Activated CD8-positive, alpha-beta memory T cell treated with anti-CD3 and anti-CD28 coated beads for 24 hours (primary cell): ENCODE measurements around the gene GRID1.

ENCODE experiments used
- DNase-seq: peaks from one replicate; pipeline ENCODE4 v3.0.0-alpha.2; 2020

GRID1 gene

DNA sequence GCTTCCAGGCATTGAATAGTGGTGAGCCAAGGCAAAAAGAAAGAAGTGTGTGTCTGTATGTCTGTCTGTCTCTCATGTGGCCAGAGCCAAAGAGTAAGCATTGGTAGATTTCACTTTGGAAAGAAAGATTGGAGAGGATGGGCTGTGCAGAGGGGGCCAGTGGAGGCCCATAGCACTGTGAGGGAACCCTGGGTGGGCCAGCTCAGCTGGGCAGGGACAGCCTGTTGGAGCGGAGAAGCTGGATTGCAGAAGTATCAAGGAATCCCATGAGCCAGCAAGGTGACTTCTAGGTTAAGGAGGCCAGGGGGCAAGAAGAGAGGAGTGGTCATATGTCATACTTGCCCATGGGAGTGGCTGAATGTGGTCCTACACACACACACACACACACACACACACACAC is 1.5 kb upstream of the GRID1 start:
- DNase-seq = no peak

DNA sequence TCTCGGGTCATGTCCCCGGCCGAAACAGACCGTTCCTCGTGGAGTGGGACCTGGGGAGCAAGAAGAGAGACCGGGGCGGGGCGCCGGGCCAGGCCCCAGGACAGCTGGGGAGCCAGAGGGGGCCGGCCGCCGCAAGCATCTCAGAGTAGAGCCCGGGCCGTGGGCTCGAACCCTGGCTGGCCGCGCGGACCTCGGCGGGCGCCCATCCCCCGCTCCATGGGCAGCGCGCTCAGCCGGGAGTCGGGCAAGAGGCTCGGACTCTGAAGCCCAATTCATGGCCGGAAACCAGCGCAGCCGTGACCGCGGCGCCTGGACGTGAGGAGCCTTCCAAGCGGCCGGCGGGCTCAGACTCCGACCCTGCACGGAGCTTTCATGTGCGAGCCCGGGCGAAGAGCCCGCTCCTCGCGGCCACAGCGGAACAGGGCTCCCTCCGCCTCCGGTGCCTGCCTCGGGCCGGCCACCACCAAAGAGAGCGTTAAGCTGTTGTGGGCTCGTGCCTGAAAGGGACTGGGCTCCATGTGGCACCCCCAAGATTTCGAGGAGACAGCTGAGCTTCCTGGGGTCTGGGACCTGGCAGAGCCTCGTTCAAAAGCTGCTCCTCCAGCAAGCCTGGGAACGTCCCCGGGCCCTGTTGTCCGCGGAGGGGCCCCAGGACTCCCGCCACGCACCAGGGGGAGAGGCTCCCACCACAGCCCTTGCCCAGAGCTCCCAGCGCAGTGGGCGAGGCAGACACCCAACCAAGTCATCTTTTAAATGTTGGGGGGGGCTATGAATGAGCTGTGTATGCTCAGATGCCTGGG is 757 bp upstream of the GRID1 start:
- peak; percentile 65 for DNase-seq

DNA sequence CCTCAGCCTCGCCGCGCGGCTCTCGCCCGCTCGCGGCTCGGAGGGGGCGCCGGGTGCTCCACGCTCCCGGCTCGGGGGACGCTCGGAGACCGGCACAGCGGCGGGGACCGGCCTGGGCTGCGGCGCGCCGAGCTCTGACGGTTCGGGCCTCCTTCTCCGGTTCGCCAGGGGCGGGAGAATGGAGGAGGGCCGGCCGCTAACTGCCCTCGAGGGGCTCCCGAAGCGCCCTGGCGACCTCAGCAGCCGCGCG is 232 bp upstream of the GRID1 start:
- peak; percentile 62 for DNase-seq

DNA sequence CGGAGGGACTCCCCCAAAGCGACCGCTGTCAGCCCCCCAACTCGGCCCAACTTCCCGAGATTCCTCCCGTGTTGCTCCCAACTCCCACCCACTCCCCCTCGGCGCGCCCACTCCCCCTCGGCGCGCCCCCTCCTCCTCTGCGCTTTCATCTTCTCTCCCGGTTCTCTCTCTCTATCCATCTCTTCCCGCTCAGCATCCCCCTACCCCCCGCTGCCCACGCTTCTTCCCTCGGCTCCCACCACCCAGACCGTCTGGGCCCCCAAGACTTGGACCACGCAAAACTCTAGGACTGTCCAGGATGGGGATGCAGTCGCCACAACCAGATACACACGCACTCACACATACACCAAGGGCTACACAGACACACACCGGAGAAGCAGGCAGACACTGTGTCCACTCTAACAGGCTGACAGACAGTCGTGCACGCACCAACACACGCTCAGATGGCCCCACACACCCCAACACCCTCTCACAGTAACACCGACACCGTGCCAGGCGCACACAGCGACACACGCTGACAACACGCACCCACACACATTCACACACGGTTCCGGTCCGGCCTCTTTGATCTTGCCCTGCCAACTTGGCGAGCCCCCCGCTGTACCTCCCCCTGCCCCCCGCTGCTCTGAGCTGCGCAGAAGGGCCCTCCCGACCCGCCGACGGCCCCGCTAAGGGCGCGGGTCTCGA is 1.1 kb downstream of the GRID1 start:
- peak; percentile 64 for DNase-seq

DNA sequence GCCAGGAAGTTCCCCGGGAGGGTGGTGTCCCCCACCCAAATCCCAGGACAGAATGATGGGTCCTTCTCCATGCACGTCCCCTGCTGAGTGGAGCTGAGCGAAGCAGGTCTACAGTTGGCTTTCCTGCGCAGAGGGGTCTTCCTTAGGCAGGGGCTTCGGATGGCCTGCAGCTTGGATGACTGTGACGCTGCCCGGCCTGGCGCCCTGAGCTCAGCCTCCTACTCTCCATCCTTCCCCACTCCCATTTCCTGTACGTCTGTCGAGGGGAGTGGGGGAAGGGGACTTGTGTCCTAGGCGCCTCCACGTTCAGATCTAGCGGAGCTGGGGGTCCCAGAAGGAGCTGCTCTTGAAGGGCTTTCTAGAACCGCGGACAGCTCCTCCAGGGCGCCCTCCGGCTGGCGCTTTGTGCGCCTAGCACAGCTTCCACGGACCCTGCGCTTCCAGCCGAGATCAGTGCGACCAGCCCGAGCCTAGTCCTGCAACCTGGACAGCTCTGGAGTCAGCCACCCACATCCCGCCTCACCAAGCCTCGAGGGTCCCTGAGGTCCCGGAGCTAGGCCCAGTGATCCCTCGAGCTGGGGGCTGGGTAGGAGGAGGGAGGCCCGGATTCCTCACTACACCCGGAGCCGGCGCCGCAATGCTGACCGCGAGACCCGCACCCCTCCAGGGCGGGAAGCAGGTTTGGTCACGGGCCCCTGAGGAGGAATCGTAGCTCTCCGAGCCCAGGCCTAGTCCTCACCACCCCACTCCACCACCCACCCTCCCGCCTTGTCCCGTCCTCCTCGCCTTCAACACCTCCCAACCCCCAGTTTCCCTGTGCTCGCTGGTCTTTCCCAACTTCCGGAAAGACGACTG is 1.9 kb downstream of the GRID1 start:
- no peak for DNase-seq

DNA sequence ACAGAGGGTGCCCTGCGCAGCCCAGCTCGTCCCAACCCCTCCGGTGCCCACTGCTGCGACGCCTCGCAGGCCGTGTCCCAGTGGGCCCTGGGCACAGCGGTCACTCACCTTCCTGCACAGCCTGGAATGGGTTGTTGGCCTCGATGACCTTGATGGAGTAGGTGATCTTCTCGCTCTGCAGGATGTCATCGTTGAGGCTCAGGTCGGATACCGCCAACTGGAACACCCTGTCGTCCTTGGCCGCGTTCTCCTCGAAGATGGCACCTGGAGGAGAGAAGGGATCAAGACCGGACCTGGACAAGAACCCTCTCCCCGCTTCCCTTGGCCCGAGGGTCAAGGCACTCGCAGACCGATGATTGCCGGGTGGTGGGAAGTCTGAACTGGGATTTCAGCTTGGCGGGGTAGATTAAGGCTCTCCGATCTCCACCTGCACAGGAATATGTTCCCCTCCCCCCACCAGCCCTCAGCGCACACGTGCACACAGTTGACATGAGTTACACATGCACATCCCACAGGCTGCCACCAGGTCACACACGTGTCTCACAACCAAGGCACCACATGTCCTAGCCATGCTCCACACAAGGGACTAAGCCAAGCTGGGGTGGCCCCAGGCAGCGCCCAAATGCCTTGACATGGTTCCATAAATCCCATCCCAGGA is 2.6 kb downstream of the GRID1 start:
- DNase-seq = no peak

DNA sequence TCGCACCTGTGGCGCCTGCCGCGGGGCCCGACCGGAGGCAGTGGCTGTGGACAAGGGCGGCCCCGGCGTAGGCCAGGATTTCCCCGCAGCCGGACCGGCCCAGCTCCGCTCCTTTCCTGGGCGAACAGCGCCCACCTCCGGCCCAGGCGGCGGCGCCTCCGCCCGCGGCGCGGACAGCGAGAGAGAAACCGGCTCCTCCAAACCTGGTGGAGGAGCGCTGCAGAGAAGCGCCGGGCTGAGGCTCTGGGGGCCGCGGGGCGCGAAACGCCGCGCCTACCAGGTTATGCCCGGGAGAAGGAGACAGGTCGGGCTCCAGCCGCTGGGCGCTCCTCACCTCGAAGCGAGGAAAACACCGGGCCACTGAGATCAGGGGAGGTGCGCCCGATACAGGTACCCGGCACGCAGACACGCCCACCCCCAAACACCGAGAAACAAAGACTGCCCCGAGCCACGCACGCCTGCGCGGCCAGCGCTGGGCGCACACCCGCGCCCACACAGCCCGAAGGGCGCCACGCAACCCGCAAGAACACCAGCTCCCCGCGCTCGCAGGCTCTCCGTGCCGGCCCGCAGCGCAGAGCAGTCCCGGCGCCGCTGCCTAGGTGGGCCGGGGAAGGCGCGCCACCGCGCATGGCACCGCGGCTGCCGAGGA is 3.3 kb downstream of the GRID1 start:
- no peak for DNase-seq

DNA sequence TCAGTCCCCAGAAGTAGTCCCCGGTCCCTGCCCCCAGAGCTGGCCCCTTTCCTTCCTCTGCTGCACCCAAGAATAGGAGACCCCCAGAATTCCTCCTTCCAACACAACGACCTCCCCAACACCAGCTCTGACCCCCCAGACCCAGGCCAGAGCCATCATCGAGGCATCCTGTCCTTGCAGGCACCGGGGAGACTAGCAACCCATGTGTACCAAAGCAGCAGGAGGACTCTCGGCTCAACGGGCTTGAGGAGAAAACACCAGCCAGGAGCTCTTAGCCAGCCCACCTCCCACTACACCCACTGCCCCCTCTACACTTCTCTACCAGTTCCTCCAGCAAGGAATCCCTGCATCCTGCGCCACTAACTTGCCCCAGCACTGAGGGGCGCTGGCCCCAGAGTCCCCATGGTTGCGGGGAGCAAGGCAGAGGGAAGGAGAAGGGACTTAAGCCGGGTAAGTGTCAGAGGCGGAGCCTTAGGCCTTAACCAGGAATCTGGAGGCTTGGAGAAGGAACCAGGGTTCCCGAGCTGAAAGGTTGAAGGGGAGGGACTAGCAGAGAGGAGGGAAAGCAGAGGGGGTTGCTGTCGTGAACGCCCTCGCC is 3.9 kb downstream of the GRID1 start:
- no peak for DNase-seq

DNA sequence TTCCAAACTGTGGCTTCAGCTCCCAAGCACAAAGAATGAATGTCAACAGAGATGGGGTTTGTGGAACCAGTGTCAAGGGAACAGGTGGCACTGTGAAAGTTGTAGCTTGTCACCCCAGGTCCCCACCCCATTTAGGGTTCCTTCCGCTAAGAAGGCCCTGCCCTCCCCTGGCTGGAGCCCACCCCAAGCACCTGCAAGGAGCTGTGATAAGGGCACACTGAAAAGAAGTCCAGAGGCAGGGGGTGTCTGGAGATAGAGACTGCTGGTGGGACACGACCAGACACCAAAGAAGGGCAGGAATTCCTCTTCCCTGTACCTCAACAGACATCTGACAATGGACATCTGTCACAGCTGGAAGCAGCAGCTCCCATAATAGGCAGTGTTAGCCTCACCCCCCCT is 4.5 kb downstream of the GRID1 start:
- DNase-seq = no peak

DNA sequence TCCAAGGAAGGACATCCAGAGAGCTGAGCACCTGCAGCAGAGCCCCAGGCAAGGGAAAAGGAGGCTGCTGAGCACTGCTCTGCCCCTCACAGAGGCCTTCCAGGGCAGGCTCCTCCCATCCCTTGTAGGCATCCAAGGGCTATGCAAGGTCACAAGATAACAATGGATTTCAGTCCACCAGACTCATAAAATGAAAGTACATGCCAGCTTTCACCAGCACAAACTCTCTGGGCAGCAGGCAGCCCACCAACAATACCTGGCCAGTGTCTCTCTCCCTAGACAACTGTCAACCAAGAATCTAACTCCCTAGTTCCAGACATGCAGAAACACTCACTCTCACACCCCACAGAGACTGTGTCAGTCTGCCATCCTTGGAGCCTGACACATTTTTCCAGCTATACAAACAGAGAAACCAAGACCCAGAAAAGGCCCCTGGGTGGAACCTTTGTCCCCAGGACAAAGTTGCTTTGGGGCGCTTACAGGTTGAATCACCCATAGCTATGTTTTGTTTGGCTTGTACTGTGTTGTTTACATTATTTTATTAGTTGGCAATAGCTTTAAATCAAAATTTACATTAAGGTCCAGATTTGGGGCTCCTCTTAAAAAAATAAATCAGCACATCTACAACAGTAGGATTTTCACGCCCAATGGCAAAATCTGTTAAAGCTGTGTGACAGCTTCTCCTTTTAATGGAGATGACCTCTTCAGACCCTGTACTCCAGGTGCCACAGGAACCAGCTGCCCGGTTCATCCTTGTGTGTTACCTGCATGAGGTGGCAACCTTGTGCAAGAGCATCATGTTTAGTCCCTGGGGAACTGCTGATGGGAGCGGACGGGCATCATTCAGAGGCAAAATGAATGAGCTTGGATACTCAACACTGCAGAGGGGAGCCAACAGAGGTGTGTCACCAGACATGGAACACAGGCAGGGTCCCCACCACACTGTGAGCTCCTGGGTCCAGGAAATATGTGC is 5.2 kb downstream of the GRID1 start:
- no peak for DNase-seq

DNA sequence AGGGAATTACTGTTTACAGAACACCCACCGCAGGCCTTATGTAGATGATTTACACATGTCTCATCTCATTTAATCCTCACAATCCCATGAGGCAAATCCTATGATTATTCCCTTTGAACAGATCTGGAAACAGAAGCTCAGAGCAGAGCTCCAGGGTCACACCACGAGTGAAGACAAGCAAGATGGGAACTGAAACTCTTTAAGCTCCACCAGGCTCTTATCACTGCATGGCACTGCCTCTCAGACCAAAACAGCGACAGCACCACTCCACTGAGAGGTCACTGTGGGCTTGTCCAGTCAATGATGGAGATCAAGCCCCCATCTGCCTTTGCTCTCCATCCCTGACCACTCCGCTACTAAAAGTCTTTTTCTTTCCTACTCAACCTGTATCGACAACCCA is 5.9 kb downstream of the GRID1 start:
- DNase-seq = no peak

DNA sequence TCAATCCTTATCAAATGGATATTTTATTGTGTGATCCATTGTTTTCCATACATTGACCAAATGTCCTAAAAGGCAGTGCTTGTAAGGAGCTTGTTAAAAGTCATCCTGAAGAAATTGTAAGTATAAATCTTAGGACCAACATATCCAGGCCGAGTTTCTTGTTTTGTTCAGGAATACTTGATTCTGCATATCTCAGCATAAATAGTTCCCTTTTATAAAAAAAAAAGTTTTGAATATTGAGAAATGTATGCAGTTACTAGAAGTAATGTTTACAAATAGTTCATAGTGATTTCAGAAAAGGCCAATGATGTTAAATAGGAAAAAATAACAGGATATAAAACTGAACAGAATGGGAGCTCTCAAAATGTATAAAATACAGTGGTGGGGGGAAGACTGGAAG is 6.6 kb downstream of the GRID1 start:
- DNase-seq = no peak

DNA sequence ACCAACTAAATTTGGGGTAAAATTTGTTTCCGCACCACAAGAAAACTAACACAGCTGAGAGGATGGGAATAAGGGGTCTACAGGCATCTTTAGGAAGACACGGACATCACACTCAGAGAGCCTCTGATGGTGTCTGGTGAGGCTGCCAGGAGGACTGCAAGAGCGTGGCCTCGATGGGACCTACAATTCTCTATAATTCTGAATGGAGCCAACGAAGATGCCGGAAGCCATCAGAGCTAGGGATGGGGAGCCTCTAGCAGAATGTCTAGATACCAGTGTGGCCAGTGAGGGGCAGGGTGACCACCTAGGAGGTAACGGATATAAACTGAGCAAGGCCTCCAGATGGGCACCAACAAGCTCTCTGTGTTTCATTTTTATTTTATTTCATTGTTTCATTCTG is 7.5 kb downstream of the GRID1 start:
- DNase-seq = no peak

DNA sequence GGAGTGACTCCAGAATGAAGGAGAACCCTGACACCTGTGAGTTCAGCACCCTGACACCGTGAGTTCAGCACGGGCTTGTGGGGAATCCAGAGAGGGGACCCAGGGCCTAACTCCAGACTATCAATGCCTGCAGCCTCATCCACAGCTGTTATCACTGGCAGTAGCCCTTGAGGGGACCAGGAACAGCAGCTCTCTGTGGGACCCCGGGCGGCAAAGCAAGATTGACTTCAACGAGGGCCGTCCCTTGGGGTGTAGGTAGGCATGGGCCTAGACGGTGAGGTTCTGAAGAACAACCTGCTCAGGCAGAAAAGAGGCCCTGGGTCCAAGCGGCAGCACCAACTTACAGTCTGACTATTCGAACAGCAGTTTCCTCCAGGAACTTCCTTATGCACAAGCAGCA is 8.9 kb downstream of the GRID1 start:
- DNase-seq = no peak

DNA sequence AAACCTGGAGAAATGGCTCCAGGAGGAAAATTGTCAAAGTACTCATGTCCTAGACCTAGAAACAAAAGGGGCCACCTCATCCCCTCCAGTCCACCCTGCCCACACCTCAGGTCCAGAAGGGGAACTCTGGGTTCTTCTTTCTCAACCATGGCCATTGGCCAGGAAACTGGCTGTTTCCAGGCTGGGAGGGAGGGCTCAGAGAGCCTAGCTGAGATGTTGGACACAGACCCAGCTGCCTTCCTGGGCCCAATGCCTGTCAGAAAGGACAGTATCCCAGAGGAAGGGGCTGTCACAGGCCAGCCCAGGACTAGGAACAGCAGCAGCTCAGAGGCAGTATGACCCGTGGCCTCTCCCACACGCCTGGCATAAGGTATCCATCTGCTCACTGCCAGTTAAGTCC is 9.6 kb downstream of the GRID1 start:
- no peak for DNase-seq

DNA sequence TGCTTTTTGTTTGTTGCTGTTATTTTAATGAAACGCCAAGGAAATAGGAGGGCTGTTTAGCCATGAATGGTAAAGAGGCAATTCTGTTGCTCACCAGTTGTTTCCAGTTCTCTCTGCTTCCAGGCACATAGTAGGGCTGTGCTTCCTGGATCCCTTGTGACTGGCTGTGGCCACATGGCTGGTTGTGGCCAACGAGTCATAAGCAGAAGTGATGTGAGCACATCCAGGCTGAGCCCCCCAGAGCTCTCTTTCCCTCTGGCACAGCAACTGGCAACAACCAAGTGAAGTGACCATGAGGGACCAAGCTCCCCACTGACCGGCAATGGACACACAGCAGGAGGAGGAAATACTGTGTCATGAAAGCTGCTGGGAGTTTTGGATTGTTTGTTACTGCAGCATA is 10.3 kb downstream of the GRID1 start:
- no peak for DNase-seq

DNA sequence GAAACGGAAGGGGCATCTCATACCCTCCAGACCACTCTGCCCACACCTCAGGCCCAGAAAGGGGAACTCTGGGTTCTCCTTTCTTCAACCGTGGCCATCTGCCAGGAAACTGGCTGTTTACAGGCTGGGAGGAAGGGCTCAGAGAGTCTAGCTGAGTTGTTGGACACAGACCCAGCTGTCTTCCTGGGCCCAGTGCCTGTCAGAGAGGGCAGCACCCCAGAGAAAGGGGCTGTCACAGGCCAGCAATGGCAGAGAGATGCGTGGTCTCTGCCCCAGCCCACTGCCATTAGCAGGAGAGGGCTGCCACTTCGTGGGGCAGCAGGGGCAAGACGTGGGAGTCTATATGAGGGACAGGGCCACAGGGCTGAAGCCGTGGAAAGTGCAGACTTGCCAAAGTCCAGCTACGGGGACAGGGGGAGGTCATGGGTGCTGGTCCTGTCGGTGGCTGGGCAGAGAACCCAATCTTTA is 11.0 kb downstream of the GRID1 start:
- DNase-seq = no peak

DNA sequence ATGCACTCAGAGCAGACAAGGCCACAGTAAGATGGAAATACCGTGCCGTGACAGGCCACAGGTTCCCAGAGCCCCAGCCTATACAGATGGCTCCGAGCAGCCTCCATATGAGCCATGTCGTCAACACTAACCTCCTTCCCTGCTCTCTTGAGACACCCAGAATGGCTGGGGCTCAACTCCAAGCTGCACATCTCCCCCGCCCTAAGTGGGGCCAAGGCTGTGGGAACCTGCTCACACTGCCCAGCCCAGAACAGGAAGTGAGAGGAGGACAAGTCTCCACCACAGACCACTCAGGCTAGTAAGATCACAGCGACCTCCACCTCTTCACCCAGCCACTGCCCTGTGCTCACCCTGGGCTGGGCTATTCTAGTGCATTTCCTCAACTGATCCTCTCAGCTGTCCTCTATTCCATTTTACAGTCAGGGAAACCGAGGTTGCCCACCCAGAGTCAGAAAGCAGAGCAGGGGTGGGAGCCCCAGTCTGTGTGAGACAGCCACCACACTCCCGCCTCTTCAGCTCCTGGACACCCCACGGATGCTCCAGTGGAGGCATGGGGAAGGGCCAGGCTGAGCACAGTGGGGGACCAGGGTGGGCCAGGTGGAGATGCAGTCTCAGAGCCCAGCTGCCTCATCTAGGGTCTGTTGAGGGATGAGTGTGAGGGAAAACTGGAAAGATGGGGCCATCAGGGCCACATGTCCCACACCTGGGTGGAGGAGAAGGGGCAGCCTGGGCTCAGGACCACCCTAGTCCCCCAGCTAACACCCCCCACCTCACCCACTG is 11.6 kb downstream of the GRID1 start:
- DNase-seq = no peak

DNA sequence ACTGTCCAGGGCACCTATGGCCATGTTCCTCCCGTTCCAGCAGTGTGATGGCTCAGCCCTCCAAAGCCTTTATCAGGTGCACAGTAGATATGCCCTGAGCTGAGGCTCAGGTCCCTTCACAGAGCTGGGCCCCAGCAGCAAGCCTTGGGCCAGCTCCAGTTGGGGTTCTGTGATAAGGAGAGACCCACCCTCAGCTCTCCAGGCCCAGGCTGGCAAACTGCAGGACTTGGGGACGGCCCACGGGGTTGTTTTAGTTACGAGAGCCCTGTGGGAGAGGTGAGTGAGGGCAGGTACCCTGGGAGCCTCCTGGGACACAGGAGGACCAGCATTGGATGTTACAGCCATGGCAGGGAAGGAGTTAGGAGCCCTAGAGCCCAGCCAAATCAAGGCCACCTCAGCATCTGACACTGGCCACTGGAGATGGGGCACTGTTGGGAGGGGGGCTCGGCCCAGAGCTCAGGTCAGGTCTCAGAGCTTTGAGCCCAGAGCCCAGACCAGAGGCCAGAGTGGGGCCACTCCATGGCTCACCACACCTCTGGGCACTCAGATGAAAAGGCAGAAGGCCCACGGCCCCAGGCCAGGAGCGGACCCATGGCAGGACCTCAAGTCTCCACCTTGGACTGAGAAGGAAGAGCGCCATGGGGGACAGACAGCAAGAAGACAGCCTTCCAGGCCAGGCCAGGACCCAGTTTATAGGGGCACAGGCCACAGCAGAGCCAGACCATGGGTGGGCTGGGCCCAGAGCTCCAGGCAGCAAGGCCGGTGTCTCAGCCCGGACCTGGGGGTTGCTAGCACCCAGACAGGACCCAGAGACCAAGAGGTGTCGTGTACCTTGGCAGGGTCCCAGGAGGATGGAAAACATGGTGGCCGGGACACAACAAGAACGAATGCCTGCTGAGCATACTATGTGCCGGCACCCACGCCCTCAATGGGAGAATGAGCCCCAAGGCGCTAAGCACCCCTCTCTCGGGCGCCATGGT is 12.8 kb downstream of the GRID1 start:
- no peak for DNase-seq
